Activated T-helper 17 cell treated with anti-CD3 and anti-CD28 coated beads, Interleukin-2, amount 50 U/mL, for 72 hours (primary cell): ENCODE measurements around the gene VIL1. TPM values are rescaled to one million over a fixed set of nuclear protein-coding genes. Genes with fewer than 3 reads are reported as not detected.

Source experiments
- ATAC-seq: fragments of 150-1000 bp; cut with Tn5 transposase; replicated peaks from 2 replicates; pipeline ENCODE4 v1.10.0; 2021; ENCODE audit warnings: mild to moderate bottlenecking, moderate library complexity
- H3K27ac Mint-ChIP-seq: one replicate; pipeline ENCODE4 v1.8.0; 2022; ENCODE audit warnings: mixed read lengths
- H3K27me3 Mint-ChIP-seq: one replicate; pipeline ENCODE4 v1.8.0; 2022; ENCODE audit warnings: mixed read lengths
- H3K36me3 Mint-ChIP-seq: one replicate; pipeline ENCODE4 v1.8.0; 2022; ENCODE audit warnings: low read depth, mild to moderate bottlenecking, mixed read lengths
- H3K4me1 Mint-ChIP-seq: one replicate; pipeline ENCODE4 v1.8.0; 2022; ENCODE audit warnings: mixed read lengths
- H3K4me3 Mint-ChIP-seq: one replicate; pipeline ENCODE4 v1.8.0; 2022; ENCODE audit warnings: mild to moderate bottlenecking, mixed read lengths
- H3K9me3 Mint-ChIP-seq: one replicate; pipeline ENCODE4 v1.8.0; 2022; ENCODE audit warnings: mixed read lengths
- total RNA-seq, 2 donors: library from RNA; stranded (reverse); gene quantifications; one replicate each; pipeline ENCODE4 v1.2.3, GENCODE V29; 2022

Gene VIL1
- total RNA-seq, 2 donors from 2014 or later: 0.34 TPM; not detected in 1

DNA sequence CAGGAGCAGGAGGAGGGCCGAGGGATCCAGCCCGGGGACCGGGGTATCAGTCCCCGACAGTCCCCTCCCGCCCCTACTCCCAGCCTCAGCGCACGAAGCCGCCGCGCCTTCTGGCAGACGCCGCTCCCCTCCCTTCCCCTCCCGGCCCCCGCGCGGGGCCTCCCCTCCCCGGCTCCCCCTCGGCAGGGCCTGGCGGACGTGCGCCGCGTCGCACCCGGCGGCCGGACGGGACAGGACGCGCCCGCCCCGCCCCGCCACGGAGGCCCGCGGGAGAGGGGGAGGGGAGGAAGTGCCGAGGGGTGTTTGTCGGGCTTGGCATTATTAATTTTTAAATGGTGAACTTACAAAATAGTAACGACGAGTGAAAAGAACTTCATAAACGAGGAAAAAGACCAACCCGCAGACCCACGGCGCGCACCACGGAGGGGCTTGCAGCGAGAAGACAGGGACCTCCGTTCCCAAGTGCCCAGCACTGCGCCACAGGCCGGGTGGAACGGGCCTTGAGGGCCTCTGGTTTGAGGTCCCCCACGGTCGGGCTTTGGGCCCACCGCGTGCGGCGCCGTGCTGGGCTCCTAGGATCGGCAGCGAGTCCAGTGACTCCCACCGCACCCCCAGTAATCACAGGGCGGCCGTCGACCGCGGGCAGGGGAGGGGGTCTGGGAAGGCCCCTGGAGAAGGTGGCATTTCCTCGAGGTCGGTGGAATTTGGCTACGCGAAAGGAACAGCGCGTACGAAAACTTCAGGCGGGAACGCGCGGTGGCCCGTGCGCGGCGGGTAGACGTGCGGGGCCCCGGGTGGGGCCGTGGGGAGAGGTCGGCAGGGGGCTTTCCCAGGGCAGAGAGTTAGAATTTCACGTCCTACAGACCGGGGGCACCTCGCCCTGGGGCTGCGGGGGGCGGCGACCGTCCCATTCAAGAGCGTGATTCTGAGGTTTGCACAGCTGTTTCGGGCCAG lies 20.2 kb upstream of the VIL1 start:
- ATAC-seq: peak; percentile 54
- no peaks in the 10 kb centered on the region for H3K4me1 Mint-ChIP-seq
- H3K9me3 Mint-ChIP-seq: no peaks in the 10 kb centered on the region
- no peaks in the 10 kb centered on the region for H3K27me3 Mint-ChIP-seq
- H3K36me3 Mint-ChIP-seq: peaks cover 67% of the 10 kb centered on the region
- H3K4me3 Mint-ChIP-seq: peak overlapping the region; percentile 94
- H3K27ac Mint-ChIP-seq: peak overlapping the region; percentile 93

DNA sequence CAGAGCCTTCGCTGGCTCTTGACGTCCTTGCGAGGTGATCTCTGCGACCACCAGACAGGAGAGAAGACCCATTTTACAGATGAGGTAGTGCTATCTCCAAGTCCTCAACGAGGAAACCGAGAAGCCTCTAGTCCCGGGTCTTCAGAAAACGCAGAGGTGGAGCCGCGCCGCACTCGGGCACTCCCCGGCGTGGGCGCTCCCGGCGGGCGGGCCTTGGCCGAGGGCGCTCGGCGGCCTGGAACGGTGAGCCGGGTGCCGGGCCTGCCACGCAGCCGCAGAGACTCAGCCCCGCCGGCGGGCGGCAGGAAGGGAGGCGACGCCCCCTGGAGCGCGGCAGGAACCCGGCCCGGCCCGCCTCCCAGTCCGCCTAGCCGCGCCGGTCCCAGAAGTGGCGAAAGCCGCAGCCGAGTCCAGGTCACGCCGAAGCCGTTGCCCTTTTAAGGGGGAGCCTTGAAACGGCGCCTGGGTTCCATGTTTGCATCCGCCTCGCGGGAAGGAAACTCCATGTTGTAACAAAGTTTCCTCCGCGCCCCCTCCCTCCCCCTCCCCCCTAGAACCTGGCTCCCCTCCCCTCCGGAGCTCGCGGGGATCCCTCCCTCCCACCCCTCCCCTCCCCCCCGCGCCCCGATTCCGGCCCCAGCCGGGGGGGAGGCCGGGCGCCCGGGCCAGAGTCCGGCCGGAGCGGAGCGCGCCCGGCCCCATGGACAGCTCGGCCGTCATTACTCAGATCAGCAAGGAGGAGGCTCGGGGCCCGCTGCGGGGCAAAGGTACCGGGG lies 19.3 kb upstream of the VIL1 start, which contains the start of gene CTDSP1:
TSS of gene CTDSP1 (plus strand) at position 478 of the 776 bp plus-strand sequence. CDS start at position 701, 223 bp downstream.
- Mint-ChIP-seq H3K27ac (peak within 1 kb of the TSS; percentile 93), H3K4me3 (peak within 1 kb of the TSS; percentile 94), H3K9me3 (no peaks in the 10 kb centered on the region), H3K27me3 (no peaks in the 10 kb centered on the region), H3K36me3 (peaks cover 76% of the 10 kb centered on the region), H3K4me1 (peaks cover 4% of the 10 kb centered on the region)
- peak; percentile 29 for ATAC-seq

DNA sequence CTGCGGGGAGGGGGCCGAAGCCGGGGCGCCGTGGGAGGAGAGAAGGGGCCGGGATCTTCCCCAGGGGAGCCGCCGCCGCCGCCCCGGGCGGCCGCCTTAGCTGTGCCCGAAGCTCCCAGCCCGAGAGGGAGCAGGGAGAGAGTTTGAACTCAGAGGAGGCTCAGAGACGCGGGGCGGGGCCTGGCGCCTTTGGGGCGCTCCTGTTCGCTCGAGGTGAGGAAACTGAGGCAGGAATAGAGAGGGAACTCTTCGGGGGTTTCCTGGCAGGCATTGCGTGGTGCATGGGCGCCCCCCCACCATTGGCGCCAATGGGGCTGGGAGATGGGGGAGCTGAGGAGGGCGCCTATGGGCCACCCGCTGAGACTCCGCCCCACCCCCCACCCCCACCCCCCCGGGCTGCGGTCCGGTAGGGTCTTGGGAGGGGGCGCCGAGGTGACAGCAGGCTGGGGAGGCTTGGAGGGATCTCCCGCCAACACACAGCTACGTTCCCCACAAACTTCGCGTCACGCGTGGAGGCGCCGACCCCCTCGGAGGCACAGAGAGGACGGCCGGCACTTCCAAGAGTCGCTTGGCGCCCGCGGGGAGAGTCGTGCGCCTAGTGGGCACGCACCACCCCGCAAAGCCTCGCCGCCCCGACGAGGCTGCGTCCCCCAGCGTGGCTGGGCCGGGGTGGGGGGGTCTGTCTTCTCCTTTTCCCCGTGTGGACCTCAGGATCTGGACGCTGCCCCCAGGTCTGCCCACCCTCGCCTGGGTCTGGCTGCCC lies 18.6 kb upstream of the VIL1 start:
- no peak for ATAC-seq
- H3K36me3 Mint-ChIP-seq: peaks cover 84% of the 10 kb centered on the region
- peak overlapping the region; percentile 93 for H3K27ac Mint-ChIP-seq

DNA sequence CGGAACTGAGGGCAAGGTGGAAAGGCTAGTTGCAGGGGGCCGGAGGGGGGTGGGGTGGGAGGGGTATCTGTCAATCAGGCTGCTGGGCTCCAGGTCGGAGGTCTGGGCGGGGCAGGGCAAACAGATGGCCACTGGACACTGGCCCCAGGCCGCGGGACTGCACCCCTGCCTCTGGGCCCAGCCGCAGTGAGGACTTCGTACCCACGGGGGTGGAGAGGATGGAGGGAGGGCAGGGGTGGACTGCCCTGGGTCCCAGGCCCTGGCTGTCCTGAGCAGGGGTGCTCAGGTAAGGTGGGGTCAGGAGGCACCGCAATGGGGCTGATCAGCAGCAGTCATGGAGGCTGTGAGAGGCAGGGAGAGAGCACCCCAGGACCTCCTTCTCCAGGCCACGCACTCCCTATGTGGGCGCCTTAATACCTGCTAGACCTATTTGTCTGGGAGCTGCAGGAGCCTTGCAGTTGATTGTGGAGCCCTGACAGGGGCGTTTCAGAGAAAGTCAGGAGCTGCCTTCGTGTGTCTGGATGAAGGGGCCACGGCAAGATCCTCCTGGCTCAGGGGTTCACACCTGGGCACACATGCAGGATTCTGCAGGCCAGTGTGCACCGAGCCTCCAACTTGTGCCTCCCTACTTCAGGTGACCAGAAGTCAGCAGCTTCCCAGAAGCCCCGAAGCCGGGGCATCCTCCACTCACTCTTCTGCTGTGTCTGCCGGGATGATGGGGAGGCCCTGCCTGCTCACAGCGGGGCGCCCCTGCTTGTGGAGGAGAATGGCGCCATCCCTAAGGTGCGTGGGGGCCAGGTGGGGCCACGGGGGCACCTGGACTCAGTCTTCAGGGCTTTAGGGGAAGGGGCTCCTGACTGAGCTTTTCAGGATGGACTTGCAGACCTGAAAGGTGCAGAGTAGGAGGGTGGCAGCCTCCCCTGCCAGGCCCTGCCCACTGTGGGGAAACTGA lies 17.7 kb upstream of the VIL1 start:
- Mint-ChIP-seq H3K27ac (no peak overlapping the region), H3K36me3 (peaks cover 87% of the 10 kb centered on the region), H3K27me3 (no peaks in the 10 kb centered on the region), H3K4me1 (peaks cover 8% of the 10 kb centered on the region), H3K4me3 (peak overlapping the region; percentile 94), H3K9me3 (no peaks in the 10 kb centered on the region)
- ATAC-seq: no peak

More for the DNA sequence above, 18.6 kb upstream of the VIL1 start:
- no peaks in the 10 kb centered on the region for H3K27me3 Mint-ChIP-seq
- peaks cover 6% of the 10 kb centered on the region for H3K4me1 Mint-ChIP-seq
- H3K4me3 Mint-ChIP-seq: peak overlapping the region; percentile 94
- H3K9me3 Mint-ChIP-seq: no peaks in the 10 kb centered on the region

DNA sequence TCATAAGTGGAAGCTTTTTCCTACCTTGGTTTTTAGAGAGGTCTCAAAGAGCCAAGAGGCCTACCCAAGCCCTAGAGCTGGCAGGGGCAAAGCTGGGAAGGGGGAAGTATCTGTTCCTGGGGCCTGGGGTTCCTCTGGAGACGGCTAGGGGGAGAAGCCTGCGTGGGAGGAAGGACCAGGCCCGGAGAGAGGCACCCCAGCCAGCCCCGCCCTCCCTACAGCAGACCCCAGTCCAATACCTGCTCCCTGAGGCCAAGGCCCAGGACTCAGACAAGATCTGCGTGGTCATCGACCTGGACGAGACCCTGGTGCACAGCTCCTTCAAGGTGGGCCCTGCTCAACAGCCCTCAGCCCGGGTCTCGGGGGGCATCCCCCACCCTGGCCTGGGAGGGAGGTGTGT lies 17.0 kb upstream of the VIL1 start:
- ATAC-seq: no peak
- peaks cover 83% of the 10 kb centered on the region for H3K36me3 Mint-ChIP-seq
- no peak overlapping the region for H3K27ac Mint-ChIP-seq
- H3K4me3 Mint-ChIP-seq: peak overlapping the region; percentile 94
- H3K9me3 Mint-ChIP-seq: no peaks in the 10 kb centered on the region
- H3K27me3 Mint-ChIP-seq: no peaks in the 10 kb centered on the region
- peaks cover 11% of the 10 kb centered on the region for H3K4me1 Mint-ChIP-seq

DNA sequence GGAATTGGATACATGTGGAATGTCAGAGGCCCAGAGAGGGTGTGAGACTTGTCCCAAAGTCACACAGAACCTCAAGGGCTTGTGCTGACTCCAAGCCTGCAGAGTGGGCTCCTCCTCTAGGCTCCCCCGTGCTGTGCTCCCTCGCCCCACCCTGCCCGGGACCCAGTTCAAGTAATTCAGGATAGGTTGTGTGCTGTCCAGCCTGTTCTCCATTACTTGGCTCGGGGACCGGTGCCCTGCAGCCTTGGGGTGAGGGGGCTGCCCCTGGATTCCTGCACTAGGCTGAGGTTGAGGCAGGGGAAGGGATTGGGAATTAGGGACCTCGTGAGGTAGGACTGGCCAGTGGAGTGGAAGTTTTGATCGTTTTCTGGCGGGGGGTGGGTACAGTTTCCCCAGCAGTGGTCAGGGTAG lies 16.4 kb upstream of the VIL1 start:
- Mint-ChIP-seq H3K36me3 (peaks cover 80% of the 10 kb centered on the region), H3K27me3 (no peaks in the 10 kb centered on the region), H3K4me3 (peak overlapping the region; percentile 16), H3K27ac (no peak overlapping the region), H3K9me3 (no peaks in the 10 kb centered on the region), H3K4me1 (peaks cover 16% of the 10 kb centered on the region)
- ATAC-seq: no peak

DNA sequence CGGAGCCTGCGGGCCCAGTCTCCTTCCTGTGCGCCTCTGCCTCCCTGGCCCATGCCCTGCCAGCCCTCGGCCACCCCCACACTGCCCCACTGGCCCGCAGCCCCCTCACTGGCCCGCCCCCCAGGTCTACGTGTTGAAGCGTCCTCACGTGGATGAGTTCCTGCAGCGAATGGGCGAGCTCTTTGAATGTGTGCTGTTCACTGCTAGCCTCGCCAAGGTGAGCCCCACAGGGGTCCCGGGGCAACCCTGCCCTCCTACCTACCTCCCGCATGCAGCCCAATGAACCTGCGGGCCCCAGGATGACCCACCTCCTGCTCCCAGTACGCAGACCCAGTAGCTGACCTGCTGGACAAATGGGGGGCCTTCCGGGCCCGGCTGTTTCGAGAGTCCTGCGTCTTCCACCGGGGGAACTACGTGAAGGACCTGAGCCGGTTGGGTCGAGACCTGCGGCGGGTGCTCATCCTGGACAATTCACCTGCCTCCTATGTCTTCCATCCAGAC lies 16.0 kb upstream of the VIL1 start:
- peaks cover 75% of the 10 kb centered on the region for H3K36me3 Mint-ChIP-seq
- H3K4me1 Mint-ChIP-seq: peaks cover 16% of the 10 kb centered on the region
- ATAC-seq: no peak
- H3K27ac Mint-ChIP-seq: no peak overlapping the region
- no peaks in the 10 kb centered on the region for H3K27me3 Mint-ChIP-seq
- H3K9me3 Mint-ChIP-seq: no peaks in the 10 kb centered on the region
- peak overlapping the region; percentile 8 for H3K4me3 Mint-ChIP-seq

DNA sequence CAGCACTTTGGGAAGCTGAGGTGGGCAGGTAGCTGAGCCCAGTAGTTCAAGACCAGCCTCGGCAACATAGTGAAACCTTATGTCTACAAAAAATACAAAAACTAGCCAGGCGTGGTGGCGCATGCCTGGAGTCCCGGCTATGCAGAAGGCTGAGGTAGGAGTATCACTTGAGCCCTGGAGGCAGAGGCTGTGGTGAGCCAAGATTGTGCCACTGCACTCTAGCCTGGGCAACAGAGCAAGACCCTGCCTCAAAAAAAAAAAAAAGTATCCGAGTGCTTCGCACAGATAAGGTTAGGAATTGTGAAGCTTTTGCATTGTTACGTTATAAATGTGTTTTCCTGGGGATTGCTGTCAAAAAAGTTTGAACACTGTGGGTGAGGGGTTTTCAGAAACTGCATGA lies 15.1 kb upstream of the VIL1 start:
- peaks cover 16% of the 10 kb centered on the region for H3K4me1 Mint-ChIP-seq
- no peak overlapping the region for H3K27ac Mint-ChIP-seq

DNA sequence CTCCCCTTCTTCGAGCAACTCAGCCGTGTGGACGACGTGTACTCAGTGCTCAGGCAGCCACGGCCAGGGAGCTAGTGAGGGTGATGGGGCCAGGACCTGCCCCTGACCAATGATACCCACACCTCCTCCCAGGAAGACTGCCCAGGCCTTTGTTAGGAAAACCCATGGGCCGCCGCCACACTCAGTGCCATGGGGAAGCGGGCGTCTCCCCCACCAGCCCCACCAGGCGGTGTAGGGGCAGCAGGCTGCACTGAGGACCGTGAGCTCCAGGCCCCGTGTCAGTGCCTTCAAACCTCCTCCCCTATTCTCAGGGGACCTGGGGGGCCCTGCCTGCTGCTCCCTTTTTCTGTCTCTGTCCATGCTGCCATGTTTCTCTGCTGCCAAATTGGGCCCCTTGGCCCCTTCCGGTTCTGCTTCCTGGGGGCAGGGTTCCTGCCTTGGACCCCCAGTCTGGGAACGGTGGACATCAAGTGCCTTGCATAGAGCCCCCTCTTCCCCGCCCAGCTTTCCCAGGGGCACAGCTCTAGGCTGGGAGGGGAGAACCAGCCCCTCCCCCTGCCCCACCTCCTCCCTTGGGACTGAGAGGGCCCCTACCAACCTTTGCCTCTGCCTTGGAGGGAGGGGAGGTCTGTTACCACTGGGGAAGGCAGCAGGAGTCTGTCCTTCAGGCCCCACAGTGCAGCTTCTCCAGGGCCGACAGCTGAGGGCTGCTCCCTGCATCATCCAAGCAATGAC lies 14.4 kb upstream of the VIL1 start:
- H3K27ac Mint-ChIP-seq: no peak overlapping the region
- peaks cover 16% of the 10 kb centered on the region for H3K4me1 Mint-ChIP-seq
- H3K36me3 Mint-ChIP-seq: peaks cover 64% of the 10 kb centered on the region
- no peaks in the 10 kb centered on the region for H3K27me3 Mint-ChIP-seq
- no peak for ATAC-seq
- H3K9me3 Mint-ChIP-seq: no peaks in the 10 kb centered on the region
- peak overlapping the region; percentile 87 for H3K4me3 Mint-ChIP-seq

More for the DNA sequence above, 15.1 kb upstream of the VIL1 start:
- Mint-ChIP-seq H3K36me3 (peaks cover 69% of the 10 kb centered on the region), H3K27me3 (no peaks in the 10 kb centered on the region), H3K9me3 (no peaks in the 10 kb centered on the region), H3K4me3 (peak overlapping the region; percentile 8)
- ATAC-seq: no peak

DNA sequence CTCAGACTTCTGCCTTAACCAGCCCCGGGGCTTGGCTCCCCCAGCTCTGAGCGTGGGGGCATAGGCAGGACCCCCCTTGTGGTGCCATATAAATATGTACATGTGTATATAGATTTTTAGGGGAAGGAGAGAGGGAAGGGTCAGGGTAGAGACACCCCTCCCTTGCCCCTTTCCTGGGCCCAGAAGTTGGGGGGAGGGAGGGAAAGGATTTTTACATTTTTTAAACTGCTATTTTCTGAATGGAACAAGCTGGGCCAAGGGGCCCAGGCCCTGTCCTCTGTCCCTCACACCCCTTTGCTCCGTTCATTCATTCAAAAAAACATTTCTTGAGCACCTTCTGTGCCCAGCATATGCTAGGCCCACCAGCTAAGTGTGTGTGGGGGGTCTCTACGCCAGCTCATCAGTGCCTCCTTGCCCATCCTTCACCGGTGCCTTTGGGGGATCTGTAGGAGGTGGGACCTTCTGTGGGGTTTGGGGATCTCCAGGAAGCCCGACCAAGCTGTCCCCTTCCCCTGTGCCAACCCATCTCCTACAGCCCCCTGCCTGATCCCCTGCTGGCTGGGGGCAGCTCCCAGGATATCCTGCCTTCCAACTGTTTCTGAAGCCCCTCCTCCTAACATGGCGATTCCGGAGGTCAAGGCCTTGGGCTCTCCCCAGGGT lies 13.7 kb upstream of the VIL1 start:
- Mint-ChIP-seq H3K27ac (peak overlapping the region; percentile 84), H3K27me3 (no peaks in the 10 kb centered on the region), H3K4me3 (peak overlapping the region; percentile 87), H3K36me3 (peaks cover 60% of the 10 kb centered on the region), H3K9me3 (no peaks in the 10 kb centered on the region), H3K4me1 (peaks cover 16% of the 10 kb centered on the region)
- no peak for ATAC-seq

DNA sequence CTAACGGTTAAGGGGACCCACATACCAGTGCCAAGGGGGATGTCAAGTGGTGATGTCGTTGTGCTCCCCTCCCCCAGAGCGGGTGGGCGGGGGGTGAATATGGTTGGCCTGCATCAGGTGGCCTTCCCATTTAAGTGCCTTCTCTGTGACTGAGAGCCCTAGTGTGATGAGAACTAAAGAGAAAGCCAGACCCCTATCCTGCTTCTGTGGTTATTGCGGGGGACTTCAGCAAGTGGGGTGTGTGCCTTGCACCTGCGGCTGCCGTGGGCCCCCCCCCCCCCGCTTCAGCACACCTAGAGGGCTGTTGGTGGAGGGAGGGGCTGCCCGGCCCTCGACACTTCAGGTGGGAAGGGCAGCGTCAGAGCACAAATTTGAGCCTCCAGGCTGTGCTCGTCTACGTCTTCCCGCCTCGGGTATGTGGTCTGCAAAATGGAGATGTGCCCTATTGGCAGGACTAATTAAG lies 13.1 kb upstream of the VIL1 start:
- H3K4me3 Mint-ChIP-seq: peak overlapping the region; percentile 87
- no peaks in the 10 kb centered on the region for H3K27me3 Mint-ChIP-seq
- peaks cover 16% of the 10 kb centered on the region for H3K4me1 Mint-ChIP-seq
- peak overlapping the region; percentile 84 for H3K27ac Mint-ChIP-seq
- peak; percentile 0 for ATAC-seq
- H3K36me3 Mint-ChIP-seq: peaks cover 57% of the 10 kb centered on the region
- no peaks in the 10 kb centered on the region for H3K9me3 Mint-ChIP-seq
